HEK293 (cell line): ENCODE results near the gene PREX1.

Source experiments
- CTCF ChIA-PET: fragments of 350-600 bp; formaldehyde crosslinking; extraction: SDS; loops from one replicate; lab custom pipeline; 2021; ENCODE audit warnings: antibody characterized with exemption; lab: Yijun Ruan, JAX
- POLR2A ChIA-PET: fragments of 300-600 bp; formaldehyde crosslinking; extraction: SDS; loops from one replicate; lab custom pipeline; 2020; ENCODE audit warnings: antibody characterized with exemption, inconsistent platforms; lab: Yijun Ruan, JAX
- H3K27ac ChIP-seq: fragments of 200-500 bp; sonication (Bioruptor generic); 2 replicates; pipeline ENCODE4 v1.5.1; 2014; ENCODE audit warnings: low read depth, low read length, control low read depth, inconsistent platforms; ENCODE audit errors: extremely low read depth
- H3K36me3 ChIP-seq, 2 experiments: fragments of 200-500 bp in 1 of 2; sonication (Bioruptor generic) in 1 of 2; 1 replicate in 1 of 2; 2 replicates in 1 of 2; pipeline ENCODE4 v1.5.1; 2014 to 2017; ENCODE audit warnings: inconsistent platforms in 2 of 2, low read length in 2 of 2; ENCODE audit not compliant: control insufficient read depth in 2 of 2, insufficient read depth in 1 of 2
- H3K4me1 ChIP-seq: fragments of 200-500 bp; sonication (Bioruptor generic); 2 replicates; pipeline ENCODE4 v1.5.1; 2014; ENCODE audit warnings: mild to moderate bottlenecking, low read length, inconsistent platforms; ENCODE audit not compliant: control insufficient read depth, insufficient read depth
- H3K4me3 ChIP-seq: 2 replicates; pipeline ENCODE4 v1.5.1; 2011; ENCODE audit warnings: low read depth, mild to moderate bottlenecking, control low read depth, low read length, moderate library complexity
- H3K9me3 ChIP-seq: fragments of 200-500 bp; sonication (Bioruptor generic); 2 replicates; pipeline ENCODE4 v1.5.1; 2014; ENCODE audit warnings: low read depth, low read length, inconsistent platforms; ENCODE audit not compliant: control insufficient read depth, insufficient read depth
- FEZF1 ChIP-seq: fragments of 450-650 bp; formaldehyde crosslinking; IDR thresholded peaks from 2 replicates; pipeline ENCODE4 v1.5.1; 2016; ENCODE audit warnings: missing biosample characterization, missing genetic modification characterization
- KLF7 ChIP-seq: fragments of 450-650 bp; formaldehyde crosslinking; IDR thresholded peaks from 2 replicates; pipeline ENCODE4 v1.5.1; 2016; ENCODE audit warnings: missing biosample characterization, missing genetic modification characterization, borderline replicate concordance
- SETDB1 ChIP-seq: IDR thresholded peaks from one replicate; pipeline ENCODE4 v1.6.1; 2017; ENCODE audit warnings: mild to moderate bottlenecking, low read length, moderate library complexity, mixed read lengths; ENCODE audit not compliant: insufficient read length
- SP2 ChIP-seq: fragments of 450-650 bp; formaldehyde crosslinking; IDR thresholded peaks from 2 replicates; pipeline ENCODE4 v1.5.1; 2016; ENCODE audit warnings: missing biosample characterization, missing genetic modification characterization
- YY2 ChIP-seq: fragments of 450-650 bp; formaldehyde crosslinking; IDR thresholded peaks from 2 replicates; pipeline ENCODE4 v1.5.1; 2016; ENCODE audit warnings: missing biosample characterization, missing genetic modification characterization
- ZBTB6 ChIP-seq: fragments of 450-650 bp; formaldehyde crosslinking; IDR thresholded peaks from 2 replicates; pipeline ENCODE4 v1.5.1; 2017; ENCODE audit warnings: missing biosample characterization, missing genetic modification characterization
- ZNF10 ChIP-seq: fragments of 450-650 bp; formaldehyde crosslinking; IDR thresholded peaks from 2 replicates; pipeline ENCODE4 v1.5.1; 2017; ENCODE audit warnings: missing biosample characterization, missing genetic modification characterization
- ZNF157 ChIP-seq: fragments of 450-650 bp; formaldehyde crosslinking; IDR thresholded peaks from 2 replicates; pipeline ENCODE4 v1.5.1; 2016; ENCODE audit warnings: missing biosample characterization, missing genetic modification characterization
- ZNF16 ChIP-seq: fragments of 450-650 bp; formaldehyde crosslinking; IDR thresholded peaks from 2 replicates; pipeline ENCODE4 v1.5.1; 2016; ENCODE audit warnings: low read depth, missing biosample characterization, missing genetic modification characterization
- ZNF169 ChIP-seq: fragments of 450-650 bp; formaldehyde crosslinking; IDR thresholded peaks from 2 replicates; pipeline ENCODE4 v1.5.1; 2016; ENCODE audit warnings: missing biosample characterization, missing genetic modification characterization
- ZNF223 ChIP-seq: fragments of 450-650 bp; formaldehyde crosslinking; IDR thresholded peaks from 2 replicates; pipeline ENCODE4 v1.5.1; 2016; ENCODE audit warnings: missing biosample characterization, missing genetic modification characterization
- ZNF280C ChIP-seq: fragments of 450-650 bp; formaldehyde crosslinking; IDR thresholded peaks from 2 replicates; pipeline ENCODE4 v1.5.1; 2016; ENCODE audit warnings: missing biosample characterization, missing genetic modification characterization
- ZNF292 ChIP-seq: fragments of 450-650 bp; formaldehyde crosslinking; IDR thresholded peaks from 2 replicates; pipeline ENCODE4 v1.5.1; 2016; ENCODE audit warnings: low read depth, missing biosample characterization, missing genetic modification characterization, borderline replicate concordance
- ZNF350 ChIP-seq: fragments of 450-650 bp; formaldehyde crosslinking; IDR thresholded peaks from 2 replicates; pipeline ENCODE4 v1.5.0; 2017; ENCODE audit warnings: missing biosample characterization, mild to moderate bottlenecking, missing genetic modification characterization
- ZNF416 ChIP-seq: fragments of 450-650 bp; formaldehyde crosslinking; IDR thresholded peaks from 2 replicates; pipeline ENCODE4 v1.5.1; 2016; ENCODE audit warnings: missing biosample characterization, missing genetic modification characterization
- ZNF514 ChIP-seq: fragments of 450-650 bp; formaldehyde crosslinking; IDR thresholded peaks from 2 replicates; pipeline ENCODE4 v1.5.1; 2016; ENCODE audit warnings: missing biosample characterization, missing genetic modification characterization
- ZNF670 ChIP-seq: fragments of 450-650 bp; formaldehyde crosslinking; IDR thresholded peaks from 2 replicates; pipeline ENCODE4 v1.5.1; 2016; ENCODE audit warnings: missing biosample characterization, missing genetic modification characterization, low read depth
- ZNF792 ChIP-seq: fragments of 450-650 bp; formaldehyde crosslinking; IDR thresholded peaks from 2 replicates; pipeline ENCODE4 v1.5.1; 2016; ENCODE audit warnings: missing biosample characterization, missing genetic modification characterization
- ZNF843 ChIP-seq: fragments of 450-650 bp; formaldehyde crosslinking; IDR thresholded peaks from 2 replicates; pipeline ENCODE4 v1.5.1; 2016; ENCODE audit warnings: missing biosample characterization, missing genetic modification characterization
- ZSCAN30 ChIP-seq: fragments of 450-650 bp; IDR thresholded peaks from 2 replicates; pipeline ENCODE4 v1.5.1; 2018; ENCODE audit warnings: missing biosample characterization, mild to moderate bottlenecking, missing genetic modification characterization, moderate library complexity
- ZXDB ChIP-seq: fragments of 450-650 bp; formaldehyde crosslinking; IDR thresholded peaks from 2 replicates; pipeline ENCODE4 v1.5.1; 2016; ENCODE audit warnings: missing biosample characterization, missing genetic modification characterization
- TF ChIP-seq, protein P1 (sequence below): fragments of 450-650 bp; formaldehyde crosslinking; IDR thresholded peaks from 2 replicates; pipeline ENCODE4 v1.5.1; 2016; ENCODE audit warnings: missing biosample characterization, missing genetic modification characterization, low read depth
- TF ChIP-seq, protein P2 (sequence below): fragments of 450-650 bp; formaldehyde crosslinking; IDR thresholded peaks from 2 replicates; pipeline ENCODE4 v1.5.1; 2016; ENCODE audit warnings: missing biosample characterization, missing genetic modification characterization
- TF ChIP-seq, protein P3 (sequence below): fragments of 450-650 bp; formaldehyde crosslinking; IDR thresholded peaks from 2 replicates; pipeline ENCODE4 v1.5.1; 2017; ENCODE audit warnings: missing biosample characterization, missing genetic modification characterization

The PREX1 gene

DNA sequence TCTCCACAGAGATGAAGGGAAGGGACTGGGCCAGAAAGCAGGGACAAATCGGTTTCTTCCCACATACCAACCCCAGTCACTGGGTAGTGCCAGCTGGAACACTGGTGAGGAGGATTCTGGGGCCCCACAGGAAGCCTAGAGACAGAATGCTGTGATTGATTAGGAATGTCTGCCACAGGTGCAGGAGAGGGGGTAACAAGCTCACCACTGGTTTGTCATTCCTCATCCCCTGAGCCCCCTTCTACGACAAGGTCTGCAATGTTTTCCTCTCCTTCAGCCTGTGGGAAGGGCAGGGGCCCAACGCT, 89.8 kb downstream of the PREX1 start:
- H3K4me3 ChIP-seq: no peak overlapping the region
- no peak overlapping the region for H3K27ac ChIP-seq
- ChIA-PET POLR2A (no interaction called here), CTCF (interaction anchor here (0.6 kb wide), 1 partner anchor 296 kb away, joined by 6 read pairs; no protein-coding TSS in a partner anchor)
- H3K4me1 ChIP-seq: no peaks in the 10 kb centered on the region
- no peaks in the 10 kb centered on the region for H3K9me3 ChIP-seq
- TF ChIP-seq ZNF843 (tag by site-specific recombination) (no peak), ZNF16 (tag by site-specific recombination) (no peak), ZBTB6 (tag by site-specific recombination) (no peak), KLF7 (tag by site-specific recombination) (no peak), FEZF1 (tag by site-specific recombination) (no peak), ZNF792 (tag by site-specific recombination) (no peak), ZNF157 (tag by site-specific recombination) (no peak), ZNF350 (no peak), ZSCAN30 (tag by site-specific recombination) (no peak), ZXDB (tag by site-specific recombination) (no peak)
- TF ChIP-seq, protein P1, sequence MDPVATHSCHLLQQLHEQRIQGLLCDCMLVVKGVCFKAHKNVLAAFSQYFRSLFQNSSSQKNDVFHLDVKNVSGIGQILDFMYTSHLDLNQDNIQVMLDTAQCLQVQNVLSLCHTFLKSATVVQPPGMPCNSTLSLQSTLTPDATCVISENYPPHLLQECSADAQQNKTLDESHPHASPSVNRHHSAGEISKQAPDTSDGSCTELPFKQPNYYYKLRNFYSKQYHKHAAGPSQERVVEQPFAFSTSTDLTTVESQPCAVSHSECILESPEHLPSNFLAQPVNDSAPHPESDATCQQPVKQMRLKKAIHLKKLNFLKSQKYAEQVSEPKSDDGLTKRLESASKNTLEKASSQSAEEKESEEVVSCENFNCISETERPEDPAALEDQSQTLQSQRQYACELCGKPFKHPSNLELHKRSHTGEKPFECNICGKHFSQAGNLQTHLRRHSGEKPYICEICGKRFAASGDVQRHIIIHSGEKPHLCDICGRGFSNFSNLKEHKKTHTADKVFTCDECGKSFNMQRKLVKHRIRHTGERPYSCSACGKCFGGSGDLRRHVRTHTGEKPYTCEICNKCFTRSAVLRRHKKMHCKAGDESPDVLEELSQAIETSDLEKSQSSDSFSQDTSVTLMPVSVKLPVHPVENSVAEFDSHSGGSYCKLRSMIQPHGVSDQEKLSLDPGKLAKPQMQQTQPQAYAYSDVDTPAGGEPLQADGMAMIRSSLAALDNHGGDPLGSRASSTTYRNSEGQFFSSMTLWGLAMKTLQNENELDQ (tag by site-specific recombination): no peak
- TF ChIP-seq, protein P2, sequence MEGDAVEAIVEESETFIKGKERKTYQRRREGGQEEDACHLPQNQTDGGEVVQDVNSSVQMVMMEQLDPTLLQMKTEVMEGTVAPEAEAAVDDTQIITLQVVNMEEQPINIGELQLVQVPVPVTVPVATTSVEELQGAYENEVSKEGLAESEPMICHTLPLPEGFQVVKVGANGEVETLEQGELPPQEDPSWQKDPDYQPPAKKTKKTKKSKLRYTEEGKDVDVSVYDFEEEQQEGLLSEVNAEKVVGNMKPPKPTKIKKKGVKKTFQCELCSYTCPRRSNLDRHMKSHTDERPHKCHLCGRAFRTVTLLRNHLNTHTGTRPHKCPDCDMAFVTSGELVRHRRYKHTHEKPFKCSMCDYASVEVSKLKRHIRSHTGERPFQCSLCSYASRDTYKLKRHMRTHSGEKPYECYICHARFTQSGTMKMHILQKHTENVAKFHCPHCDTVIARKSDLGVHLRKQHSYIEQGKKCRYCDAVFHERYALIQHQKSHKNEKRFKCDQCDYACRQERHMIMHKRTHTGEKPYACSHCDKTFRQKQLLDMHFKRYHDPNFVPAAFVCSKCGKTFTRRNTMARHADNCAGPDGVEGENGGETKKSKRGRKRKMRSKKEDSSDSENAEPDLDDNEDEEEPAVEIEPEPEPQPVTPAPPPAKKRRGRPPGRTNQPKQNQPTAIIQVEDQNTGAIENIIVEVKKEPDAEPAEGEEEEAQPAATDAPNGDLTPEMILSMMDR (tag by site-specific recombination): no peak
- H3K36me3 ChIP-seq: no peaks in the 10 kb centered on the region

DNA sequence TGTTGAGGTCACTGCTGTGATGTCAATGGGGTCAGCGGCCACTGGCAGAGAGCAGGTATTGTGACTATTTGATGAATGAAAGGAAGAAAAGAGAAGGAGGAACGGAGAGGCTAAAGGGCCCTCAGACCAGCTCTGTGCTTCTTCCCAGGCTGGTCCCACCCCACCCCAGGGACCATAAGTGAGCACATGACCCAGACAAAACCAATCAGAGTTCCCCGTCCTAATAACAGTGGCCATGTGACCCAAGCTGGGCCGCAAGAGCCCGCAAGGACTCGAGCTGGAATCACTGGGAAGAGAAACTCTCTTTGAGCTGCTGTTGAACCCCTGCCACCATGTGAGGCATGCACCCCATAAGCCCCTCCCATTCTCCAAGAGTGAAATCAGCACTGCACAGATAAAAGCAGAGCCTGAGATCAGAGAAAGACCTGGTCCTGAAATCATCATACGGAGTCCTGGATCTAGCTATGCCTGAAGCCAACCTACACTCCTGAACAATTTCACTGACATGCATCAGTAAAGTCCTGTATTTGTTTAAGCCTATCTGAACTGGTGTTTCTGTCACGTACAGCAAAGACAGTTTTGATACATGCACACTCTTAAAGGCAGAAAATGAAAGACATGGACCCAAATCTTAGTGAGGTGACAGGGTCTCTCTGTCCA, 90.2 kb downstream of the PREX1 start:
- ChIA-PET CTCF (no interaction called here), POLR2A (no interaction called here)
- no peaks in the 10 kb centered on the region for H3K9me3 ChIP-seq
- H3K36me3 ChIP-seq: no peaks in the 10 kb centered on the region
- H3K27ac ChIP-seq: no peak overlapping the region
- no peaks in the 10 kb centered on the region for H3K4me1 ChIP-seq
- no peak overlapping the region for H3K4me3 ChIP-seq
- TF ChIP-seq ZNF223 (tag by site-specific recombination): no peak
- no peak for TF ChIP-seq ZNF10 (tag by site-specific recombination)
- no peak for TF ChIP-seq ZNF280C
- no peak for TF ChIP-seq YY2 (tag by site-specific recombination)
- TF ChIP-seq SP2 (tag by site-specific recombination): no peak
- TF ChIP-seq ZNF169 (tag by site-specific recombination): no peak
- TF ChIP-seq ZNF514 (tag by site-specific recombination): no peak
- TF ChIP-seq ZNF416 (tag by site-specific recombination): no peak
- no peak for TF ChIP-seq ZNF670 (tag by site-specific recombination)
- no peak for TF ChIP-seq SETDB1
- TF ChIP-seq, protein P3, sequence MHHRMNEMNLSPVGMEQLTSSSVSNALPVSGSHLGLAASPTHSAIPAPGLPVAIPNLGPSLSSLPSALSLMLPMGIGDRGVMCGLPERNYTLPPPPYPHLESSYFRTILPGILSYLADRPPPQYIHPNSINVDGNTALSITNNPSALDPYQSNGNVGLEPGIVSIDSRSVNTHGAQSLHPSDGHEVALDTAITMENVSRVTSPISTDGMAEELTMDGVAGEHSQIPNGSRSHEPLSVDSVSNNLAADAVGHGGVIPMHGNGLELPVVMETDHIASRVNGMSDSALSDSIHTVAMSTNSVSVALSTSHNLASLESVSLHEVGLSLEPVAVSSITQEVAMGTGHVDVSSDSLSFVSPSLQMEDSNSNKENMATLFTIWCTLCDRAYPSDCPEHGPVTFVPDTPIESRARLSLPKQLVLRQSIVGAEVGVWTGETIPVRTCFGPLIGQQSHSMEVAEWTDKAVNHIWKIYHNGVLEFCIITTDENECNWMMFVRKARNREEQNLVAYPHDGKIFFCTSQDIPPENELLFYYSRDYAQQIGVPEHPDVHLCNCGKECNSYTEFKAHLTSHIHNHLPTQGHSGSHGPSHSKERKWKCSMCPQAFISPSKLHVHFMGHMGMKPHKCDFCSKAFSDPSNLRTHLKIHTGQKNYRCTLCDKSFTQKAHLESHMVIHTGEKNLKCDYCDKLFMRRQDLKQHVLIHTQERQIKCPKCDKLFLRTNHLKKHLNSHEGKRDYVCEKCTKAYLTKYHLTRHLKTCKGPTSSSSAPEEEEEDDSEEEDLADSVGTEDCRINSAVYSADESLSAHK (tag by site-specific recombination): no peak
- TF ChIP-seq ZNF292 (tag by site-specific recombination): no peak
